CMK (cell line): ENCODE results near the gene FES.
"Not testable (repeated sequence)": the region's sequence is repeated elsewhere in the genome, so short reads cannot be mapped to it uniquely, and the experiment has no call there.

Source experiments
- DNase-seq: peaks from one replicate; pipeline ENCODE4 v3.0.0-alpha.2; 2010; ENCODE audit warnings: low read depth

FES gene

DNA sequence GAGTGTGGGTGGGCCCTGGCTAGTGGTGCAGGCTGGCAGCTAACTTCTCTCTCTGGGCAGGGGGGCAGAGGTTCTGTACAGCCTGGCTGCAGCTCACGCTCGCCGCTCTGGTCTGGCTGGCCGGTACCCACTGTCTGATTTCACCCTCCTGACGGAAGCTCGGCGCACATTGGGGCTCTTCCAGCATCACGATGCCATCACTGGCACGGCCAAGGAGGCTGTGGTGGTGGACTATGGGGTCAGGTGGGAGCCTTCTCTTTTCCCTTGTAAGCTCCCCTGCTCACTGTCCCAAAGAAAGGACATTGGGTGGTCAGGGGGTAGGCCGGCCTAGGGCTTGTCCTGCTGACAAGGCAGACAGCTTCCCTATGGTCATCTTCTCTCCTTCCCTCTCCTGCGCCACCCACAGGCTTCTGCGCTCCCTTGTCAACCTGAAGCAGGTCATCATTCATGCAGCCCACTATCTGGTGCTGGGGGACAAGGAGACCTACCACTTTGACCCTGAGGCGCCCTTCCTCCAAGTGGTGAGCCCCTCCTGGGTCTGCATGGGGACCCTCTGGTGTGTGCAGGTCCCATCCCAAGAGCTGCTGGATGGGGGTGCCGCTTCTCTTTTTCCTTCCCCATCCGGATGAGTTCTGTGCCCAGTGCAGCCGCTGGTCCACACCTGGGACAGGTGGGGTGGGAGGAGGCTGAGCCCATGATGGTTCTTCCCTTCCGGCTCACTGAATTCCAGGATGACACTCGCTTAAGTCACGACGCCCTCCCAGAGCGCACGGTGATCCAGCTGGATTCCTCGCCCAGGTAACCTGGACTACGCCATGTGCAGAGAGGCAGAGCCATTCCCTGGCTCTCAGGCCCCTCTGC, 26.4 kb downstream of the FES start:
- DNase-seq: no peak

DNA sequence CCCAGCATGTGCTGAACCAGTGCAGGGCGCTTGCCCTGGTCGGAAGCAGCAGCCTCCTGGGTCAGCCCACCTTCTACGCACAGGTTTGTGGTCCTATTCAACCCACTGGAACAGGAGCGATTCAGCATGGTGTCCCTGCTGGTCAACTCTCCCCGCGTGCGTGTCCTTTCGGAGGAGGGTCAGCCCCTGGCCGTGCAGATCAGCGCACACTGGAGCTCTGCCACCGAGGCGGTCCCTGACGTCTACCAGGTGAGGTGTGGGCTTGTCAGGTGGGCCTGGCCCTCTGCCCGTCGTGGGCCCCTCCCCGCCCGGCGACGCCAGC, 27.0 kb downstream of the FES start:
- no peak for DNase-seq

DNA sequence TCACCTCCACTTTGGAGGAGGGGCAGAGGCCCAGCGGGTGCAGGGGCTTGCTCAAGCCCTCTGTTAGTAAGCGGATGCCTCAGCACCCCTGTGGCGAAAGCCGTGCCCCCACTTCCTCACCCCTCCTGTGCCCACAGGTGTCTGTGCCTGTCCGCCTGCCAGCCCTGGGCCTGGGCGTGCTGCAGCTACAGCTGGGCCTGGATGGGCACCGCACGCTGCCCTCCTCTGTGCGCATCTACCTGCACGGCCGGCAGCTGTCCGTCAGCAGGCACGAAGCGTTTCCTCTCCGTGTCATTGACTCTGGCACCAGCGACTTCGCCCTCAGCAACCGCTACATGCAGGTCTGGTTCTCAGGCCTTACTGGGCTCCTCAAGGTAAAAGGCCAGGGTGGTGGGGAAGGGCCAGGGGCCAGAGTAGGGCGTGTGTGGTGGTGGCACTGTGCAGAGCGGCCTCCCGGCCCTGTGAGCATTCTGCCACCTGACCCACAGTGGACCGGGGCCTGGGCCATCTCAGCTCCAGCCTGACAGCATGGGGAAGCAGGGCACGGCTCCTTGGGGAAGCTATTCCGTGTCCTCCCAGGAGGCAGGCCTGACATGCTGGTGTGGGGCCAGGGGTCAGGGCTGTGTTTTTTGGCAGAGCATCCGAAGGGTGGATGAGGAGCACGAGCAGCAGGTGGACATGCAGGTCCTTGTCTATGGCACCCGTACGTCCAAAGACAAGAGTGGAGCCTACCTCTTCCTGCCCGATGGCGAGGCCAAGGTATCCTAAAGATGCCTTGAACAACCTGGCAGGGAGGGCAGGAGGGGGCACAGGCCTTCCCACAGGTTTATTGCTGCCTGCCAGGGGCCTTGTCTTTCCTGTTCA, 27.8 kb downstream of the FES start:
- no peak for DNase-seq

DNA sequence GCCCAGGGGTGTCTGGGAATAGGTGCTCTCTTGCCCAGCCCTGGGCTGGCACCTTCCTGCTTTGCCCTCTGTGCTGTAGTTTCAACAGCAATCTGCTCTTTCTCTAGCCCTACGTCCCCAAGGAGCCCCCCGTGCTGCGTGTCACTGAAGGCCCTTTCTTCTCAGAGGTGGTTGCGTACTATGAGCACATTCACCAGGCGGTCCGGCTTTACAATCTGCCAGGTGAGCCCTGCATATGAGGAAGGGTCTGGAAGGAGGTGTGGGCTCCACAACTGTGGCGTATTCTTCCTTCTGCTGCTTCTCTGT, 28.4 kb downstream of the FES start:
- DNase-seq: no peak

DNA sequence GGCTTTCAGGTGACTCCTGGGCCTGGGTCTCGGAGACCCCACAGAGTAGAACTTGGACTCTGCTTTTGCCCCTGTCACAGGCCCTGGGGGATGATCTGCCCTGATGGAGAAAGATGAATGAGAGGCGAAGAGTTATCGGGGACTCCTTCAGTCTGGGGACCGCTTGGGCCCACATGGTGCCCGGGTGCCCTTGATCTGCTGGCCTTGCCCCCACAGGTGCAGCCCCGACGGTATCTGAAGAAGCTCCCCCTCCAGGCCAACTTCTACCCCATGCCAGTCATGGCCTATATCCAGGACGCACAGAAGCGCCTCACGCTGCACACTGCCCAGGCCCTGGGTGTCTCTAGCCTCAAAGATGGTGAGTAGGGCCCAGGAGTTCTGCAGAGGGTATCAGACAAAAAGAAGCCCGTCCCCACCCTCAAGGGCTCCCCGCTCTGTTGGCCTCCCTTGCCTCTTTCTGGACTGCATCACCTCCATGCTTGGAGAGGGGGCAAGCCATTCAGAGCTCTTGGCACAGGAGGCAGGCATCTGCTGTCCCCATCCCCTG, 29.2 kb downstream of the FES start:
- no peak for DNase-seq

DNA sequence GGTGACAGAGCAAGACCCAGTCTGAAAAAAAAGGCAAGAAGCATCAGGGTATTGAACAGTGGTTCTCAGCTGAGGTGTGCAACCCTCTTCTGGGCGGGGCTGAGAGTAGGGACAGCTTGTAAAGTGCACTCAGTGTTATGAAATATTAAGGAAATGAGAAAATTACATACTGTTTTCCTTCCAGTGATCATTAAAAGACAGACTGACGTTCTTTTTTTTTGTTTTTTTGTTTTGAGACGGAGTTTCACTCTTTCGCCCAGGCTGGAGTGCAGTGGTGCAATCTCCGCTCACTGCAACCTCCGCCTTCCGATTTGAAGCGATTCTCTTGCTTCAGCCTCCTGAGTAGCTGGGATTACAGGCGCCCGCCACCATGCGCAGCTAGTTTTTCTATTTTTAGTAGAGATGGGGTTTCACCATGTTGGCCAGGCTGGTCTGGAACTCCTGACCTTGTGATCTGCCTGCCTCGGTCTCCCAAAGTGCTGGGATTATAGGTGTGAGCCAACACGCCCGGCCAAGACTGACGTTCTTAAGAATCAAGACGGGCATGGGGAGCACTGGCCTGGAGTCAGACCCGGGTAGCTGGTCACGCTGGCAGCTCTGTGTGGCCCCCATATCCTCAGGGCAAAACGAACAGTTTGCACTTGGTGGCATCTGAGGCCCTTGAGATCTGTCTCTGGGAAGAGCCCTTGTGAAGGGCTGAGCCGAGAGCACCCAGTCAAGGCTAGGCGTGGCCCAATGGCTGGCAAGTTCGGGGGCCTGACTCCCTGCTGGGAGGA, 30.2 kb downstream of the FES start:
- no peak for DNase-seq

DNA sequence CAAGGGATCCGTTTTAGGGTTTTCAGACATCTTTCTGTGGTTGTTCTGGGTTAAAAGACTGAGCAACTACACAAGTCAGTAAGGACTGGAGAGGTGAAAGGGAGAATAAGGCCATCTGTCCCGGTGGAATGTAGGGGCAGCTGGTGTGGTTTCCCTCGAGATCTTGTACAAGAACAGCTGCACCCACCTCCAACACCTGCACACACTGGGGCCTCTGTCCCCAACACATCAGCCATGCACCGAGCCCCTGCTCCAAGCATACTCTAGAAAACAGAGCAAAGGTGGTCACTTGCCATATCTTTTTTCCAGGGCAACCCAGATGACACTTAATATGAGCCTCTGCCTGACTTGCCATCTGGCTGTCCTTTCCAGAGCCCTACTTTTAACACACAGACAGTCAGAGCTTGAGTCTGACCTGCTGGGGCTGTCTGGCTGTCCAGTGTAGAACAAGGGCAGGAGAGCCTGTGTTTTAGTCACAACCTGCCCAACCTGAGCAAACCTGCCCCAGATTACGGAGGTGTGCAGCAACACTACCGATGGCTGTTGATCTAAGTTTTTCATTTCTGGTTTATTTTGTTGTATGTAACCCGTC, 31.0 kb downstream of the FES start:
- no peak for DNase-seq

DNA sequence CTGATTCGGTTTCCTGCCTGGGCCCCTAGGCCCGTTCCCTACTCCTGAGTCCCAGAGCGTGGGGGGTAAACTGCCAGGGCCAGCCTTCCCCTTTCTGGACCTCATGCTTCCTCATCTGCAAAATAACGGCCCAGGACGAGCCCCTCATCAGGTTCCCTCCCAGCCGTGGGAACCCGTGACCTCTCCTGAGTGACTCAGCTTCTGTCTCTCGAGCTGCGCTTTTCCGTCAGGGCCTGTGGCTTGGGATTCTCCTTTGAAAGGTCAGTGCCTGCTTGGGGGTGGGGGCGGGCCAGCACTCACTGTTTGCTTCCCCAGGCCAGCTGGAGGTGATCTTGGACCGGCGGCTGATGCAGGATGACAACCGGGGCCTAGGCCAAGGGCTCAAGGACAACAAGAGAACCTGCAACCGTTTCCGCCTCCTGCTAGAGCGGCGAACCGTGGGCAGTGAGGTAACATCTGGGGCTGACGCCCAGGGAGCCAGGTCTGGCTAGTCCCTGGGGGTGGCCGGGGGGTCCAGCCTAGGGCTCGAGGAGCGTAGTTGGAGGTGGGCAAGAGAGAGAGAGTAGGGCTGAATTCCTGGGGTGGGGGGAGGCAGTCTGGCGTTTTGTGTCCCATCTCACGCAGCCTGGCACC, 31.6 kb downstream of the FES start:
- no peak for DNase-seq

DNA sequence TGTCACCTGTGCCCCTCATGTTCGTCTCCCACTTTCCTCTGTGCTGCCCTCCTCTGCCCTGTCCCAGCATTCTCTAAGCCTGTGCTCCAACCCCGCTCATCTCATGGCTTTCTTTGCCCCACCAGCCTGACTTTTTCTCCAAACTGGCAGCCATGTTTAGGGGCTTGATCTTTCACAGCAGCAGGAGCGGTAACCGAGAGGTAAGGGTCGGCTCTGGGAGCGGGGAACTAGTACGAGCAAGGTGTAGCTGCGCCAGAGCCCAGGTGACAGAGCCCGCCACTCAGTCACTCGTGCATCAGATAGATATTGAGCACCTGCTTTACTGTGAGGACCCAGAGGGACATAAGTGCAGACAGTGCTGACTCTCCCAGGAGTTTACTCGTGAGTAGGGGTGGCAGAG, 32.2 kb downstream of the FES start:
- DNase-seq: no peak

DNA sequence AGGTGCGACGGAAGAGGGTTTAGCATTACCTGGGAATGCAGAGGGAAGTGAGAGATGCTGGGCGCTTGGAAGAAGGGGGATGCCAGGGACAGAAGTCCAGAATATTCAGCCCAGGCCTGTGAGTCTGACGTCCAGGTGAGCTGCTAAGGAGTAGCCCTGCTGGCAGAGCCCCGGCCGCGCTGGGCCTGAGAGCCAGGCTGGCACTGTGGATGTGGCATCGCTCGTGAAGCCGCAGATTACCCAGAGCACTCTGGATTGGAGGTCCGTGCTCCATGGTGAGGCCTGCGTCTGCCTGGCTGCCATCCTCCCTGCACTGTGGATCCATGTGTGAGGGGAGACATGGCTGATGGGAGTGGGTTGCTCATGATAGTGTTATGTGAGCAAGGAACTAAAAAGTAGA, 33.3 kb downstream of the FES start:
- DNase-seq: no peak

DNA sequence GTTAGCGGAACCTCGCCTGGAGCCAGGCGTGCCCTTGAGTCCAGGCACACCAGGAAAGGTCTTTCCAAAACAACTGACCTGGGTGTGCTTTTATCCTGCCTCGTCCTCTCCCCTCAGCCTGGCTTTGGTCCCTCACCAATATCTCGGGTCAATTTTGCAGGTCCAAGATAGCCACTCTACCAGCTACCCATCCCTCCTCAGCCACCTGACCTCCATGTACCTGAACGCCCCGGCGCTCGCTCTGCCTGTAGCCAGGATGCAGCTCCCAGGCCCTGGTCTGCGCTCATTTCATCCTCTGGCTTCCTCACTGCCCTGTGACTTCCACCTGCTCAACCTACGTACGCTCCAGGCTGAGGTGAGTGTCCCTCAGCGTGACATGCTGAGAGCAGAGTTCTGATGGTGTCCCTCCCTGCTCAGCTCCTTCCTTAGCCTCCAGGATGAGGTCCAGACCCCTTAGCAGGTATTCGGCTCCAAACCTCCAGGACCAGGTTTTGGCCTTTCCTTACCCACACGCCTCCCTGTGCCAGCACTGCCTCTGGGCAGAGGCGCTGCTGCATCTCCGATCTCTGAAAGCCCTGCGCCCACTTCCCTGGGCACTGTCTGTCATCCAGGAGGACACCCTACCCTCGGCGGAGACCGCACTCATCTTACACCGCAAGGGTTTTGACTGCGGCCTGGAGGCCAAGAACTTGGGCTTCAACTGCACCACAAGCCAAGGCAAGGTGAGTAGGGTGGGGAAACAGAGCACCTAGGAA, 33.9 kb downstream of the FES start:
- no peak for DNase-seq

DNA sequence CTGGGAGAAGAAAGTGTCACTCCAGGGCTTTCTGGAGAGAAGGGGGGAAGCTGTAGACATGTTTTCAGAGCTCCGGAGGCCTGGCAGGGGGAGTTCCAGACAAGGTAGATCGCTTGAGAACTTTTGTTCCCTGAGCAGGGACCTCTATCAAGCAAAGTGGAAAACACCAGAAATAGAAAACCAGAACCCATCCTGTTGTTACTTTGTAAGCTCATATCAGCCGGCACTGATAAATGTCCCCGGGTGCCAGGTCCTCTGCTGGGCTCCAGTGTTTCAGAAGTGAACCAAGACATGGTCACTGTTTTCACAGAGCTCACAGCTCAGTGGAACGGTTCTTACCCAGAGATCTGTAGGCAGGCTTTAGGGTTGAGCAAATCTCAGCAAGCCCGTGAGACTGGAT, 34.5 kb downstream of the FES start:
- DNase-seq: no peak

DNA sequence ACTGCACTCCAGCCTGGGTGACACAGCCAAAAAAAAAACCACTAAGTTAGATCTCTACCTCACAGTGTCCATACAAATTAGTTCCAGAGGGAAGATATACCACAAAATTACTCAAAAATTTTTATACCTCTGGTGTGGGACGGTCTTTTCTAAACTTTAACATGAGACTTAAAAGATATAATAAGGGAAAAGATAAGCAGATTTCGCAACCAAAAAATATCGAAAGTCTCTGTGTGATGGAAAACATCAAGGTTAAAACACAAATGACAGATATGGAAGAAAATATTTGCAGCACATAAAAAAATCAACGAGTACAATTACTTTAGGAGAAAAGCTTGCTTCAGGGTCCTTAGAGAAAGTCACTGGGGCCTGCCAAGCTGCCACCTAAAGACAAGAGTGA, 37.6 kb downstream of the FES start:
- no peak for DNase-seq

DNA sequence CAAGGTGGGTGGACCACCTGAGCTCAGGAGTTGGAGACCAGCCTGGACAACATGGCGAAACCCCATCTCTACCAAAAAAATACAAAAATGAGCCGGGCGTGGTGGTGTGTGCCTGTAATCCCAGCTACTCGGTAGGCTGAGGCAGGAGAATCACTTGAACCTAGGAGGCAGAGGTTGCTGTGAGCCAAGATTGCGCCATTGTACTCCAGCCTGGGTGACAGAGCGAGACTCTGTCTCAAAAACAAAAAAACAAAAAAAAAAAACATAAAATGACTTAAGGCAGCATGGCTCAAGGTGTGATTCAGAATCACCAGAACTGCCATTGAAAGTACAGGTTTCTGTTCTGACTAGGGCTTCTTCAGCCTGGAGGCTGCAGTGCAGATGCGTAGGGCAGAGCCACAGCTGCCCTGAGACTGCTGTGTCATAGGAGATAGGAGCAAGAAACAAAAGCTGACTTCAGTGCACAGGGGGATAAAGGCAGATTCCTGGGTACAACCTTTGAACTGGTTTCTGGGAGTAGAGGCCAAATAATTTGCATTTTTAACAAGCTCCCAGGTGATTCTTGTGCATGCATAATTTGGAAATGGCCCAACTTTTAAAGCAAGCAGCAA, 38.5 kb downstream of the FES start:
- not testable (repeated sequence) for DNase-seq

DNA sequence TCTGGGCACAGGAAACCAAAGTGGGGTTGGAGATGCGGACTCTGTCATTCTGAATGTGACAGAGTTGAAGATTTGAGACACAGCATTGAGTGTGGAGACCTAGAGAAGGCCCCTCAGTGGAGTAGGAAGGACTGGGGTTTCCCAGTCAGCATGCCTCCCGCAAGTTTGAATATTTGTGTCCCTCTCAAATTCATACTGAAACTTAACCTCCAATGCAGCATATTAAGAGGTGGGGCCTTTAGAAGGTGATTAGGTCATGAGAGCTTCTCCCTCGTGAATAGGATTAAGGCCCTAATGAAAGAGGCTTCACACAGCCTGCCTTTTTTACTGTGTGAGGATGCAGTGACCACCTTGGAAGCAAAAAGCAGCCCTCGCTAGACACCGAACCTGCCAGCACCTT, 40.1 kb downstream of the FES start:
- no peak for DNase-seq

DNA sequence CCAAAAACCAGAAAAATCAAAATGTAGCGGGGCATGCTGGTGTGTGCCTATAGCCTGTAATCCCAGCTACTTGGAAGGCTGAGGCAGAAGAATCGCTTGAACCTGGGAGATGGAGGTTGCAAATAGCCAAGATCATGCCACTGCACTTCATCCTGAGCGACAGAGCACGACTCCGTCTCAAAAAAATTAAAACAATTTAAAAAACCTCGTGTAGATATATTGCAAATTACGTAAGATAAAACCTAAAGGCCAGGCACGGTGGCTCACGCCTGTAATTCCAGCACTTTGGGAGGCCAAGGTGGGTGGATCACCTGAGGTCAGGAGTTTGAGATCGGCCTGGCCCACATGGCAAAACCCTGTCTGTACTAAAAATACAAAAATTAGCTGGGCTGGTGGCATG, 42.5 kb downstream of the FES start:
- not testable (repeated sequence) for DNase-seq

DNA sequence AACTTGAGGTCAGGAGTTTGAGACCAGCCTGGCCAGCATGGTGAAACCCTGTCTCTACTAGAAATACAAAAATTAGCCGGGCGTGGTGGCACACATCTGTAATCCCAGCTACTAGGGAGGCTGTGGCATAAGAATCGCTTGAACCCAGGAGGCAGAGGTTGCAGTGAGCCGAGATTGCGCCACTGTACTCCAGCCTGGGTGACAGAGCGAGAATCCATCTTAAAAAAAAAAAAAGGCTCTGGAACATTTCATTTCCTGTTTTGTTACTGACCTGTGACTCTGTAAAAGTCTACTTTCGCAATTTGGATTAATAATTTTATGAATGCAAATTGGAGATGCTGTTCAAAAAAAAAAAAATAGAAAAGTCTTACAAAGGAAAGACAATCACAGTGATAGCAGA, 43.8 kb downstream of the FES start:
- not testable (repeated sequence) for DNase-seq

DNA sequence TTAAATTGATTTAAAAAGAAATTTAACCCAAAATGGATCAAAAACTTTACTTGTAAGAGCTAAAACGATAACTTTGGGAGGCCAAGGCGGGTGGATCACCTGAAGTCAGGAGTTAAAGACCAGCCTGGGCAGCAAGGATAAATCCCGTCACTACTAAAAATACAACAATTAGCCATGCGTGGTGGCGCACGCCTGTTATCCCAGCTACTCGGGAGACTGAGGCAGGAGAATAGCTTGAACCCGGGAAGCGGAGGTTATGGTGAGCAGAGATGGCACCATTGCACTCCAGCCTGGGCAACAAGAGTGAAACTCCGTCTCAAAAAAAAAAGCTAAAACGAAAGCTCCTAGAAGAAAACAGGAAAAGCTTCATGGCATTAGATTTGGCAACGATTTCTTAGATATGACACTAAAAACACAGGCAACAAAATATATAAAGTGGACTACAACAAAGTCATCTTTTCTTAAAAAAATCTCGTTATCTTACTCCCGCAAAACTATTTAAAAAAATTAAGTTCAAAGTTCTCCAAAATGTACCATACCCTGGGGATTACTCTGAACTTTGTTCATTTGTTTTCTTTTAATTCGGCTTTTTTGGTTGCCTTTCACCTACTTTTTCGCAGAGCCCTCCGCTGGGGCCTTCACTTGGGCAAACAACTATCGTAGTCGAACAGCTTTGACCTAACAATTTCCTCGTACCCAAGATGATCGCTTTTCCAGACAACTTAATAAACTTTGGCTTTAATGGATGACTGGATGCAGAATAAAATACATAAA, 45.1 kb downstream of the FES start:
- DNase-seq: no peak

DNA sequence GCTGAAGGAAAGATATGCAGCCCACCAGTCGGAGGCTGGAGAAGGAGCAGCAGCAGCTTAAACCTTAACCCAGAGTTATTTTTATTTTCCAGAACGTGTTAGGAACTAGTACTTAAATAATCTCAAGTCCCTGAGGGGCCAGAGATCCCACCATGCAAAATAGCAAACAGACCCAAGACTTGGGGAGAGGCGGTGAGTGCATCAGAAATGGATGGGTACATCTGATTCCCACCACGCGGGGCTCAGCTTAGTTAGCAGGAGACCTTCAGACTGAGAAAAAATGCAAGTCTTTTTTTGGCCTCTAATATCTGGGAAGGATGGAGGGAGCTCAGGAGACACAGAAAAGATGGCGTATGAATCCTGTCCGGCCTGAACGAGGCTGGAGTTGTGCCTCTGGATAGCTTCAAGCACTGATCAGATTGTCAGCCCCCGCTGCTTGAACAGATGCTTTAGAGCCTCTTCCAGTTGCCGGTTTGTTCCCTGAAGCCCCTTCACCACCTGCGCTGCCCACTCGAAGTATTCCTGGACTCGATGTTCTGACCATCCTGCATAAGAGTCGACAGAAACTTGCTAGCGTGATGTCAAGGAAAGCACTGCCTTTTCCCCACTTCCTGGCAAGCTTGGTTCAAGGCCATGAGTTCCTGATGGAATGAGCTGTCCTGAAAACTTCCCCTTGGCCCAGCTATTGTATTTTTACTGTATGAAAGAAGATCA, 46.7 kb downstream of the FES start:
- DNase-seq: no peak
